MM.1S (cell line): ENCODE data around the gene INPP5J.
"Not testable (repeated sequence)": the region's sequence is repeated elsewhere in the genome, so short reads cannot be mapped to it uniquely, and the experiment has no call there.

Source experiments
- DNase-seq: peaks from one replicate; pipeline ENCODE4 v3.0.0-alpha.2; 2015
- H2AFZ ChIP-seq: fragments of 300-600 bp; sonication (generic); 2 replicates; pipeline ENCODE4 v1.6.0; 2016; ENCODE audit warnings: antibody characterized with exemption, low read length
- H3F3A ChIP-seq: fragments of 300-600 bp; sonication (generic); 2 replicates; pipeline ENCODE4 v1.6.1; 2016; ENCODE audit warnings: mild to moderate bottlenecking, antibody characterized with exemption, low read length, moderate library complexity, mixed read lengths; ENCODE audit not compliant: insufficient read depth
- H3K27ac ChIP-seq: fragments of 300-600 bp; sonication (generic); 2 replicates; pipeline ENCODE4 v1.5.1; 2016; ENCODE audit warnings: mild to moderate bottlenecking, low read length
- H3K27me3 ChIP-seq: fragments of 300-600 bp; sonication (generic); replicated peaks from 2 replicates; pipeline ENCODE4 v1.6.0; 2016; ENCODE audit warnings: low read length; ENCODE audit not compliant: insufficient read depth
- H3K36me3 ChIP-seq: fragments of 300-600 bp; sonication (generic); replicated peaks from 2 replicates; pipeline ENCODE4 v1.6.1; 2016; ENCODE audit warnings: mild to moderate bottlenecking, low read length, mixed read lengths; ENCODE audit not compliant: insufficient read depth
- H3K4me1 ChIP-seq: fragments of 300-600 bp; sonication (generic); 2 replicates; pipeline ENCODE4 v1.6.1; 2016; ENCODE audit warnings: low read length, mixed read lengths
- H3K4me2 ChIP-seq: fragments of 300-600 bp; sonication (generic); 2 replicates; pipeline ENCODE4 v1.6.0; 2016; ENCODE audit warnings: low read depth, low read length
- H3K4me3 ChIP-seq: fragments of 300-600 bp; sonication (generic); 2 replicates; pipeline ENCODE4 v1.5.1; 2016; ENCODE audit warnings: low read length, mixed read lengths
- H3K79me2 ChIP-seq: fragments of 300-600 bp; sonication (generic); 2 replicates; pipeline ENCODE4 v1.6.1; 2016; ENCODE audit warnings: mixed run types, low read length, mixed read lengths
- H3K9ac ChIP-seq: fragments of 300-600 bp; sonication (generic); 2 replicates; pipeline ENCODE4 v1.6.1; 2016; ENCODE audit warnings: low read length, mixed read lengths
- H3K9me2 ChIP-seq: fragments of 300-600 bp; sonication (generic); replicated peaks from 2 replicates; pipeline ENCODE4 v1.6.1; 2016; ENCODE audit warnings: mild to moderate bottlenecking, low read length, mixed read lengths; ENCODE audit not compliant: insufficient read depth
- H3K9me3 ChIP-seq: fragments of 300-600 bp; sonication (generic); replicated peaks from 2 replicates; pipeline ENCODE4 v1.6.1; 2016; ENCODE audit warnings: mild to moderate bottlenecking, low read length, mixed read lengths; ENCODE audit not compliant: insufficient read depth
- H4K20me1 ChIP-seq: fragments of 300-600 bp; sonication (generic); 2 replicates; pipeline ENCODE4 v1.6.1; 2016; ENCODE audit warnings: mild to moderate bottlenecking, low read length, moderate library complexity, mixed read lengths; ENCODE audit not compliant: insufficient read depth
- EZH2 ChIP-seq: fragments of 300-600 bp; sonication (generic); optimal IDR thresholded peaks from 2 replicates; pipeline ENCODE3; 2017; ENCODE audit warnings: low read depth, mild to moderate bottlenecking, antibody characterized with exemption, low read length, mixed read lengths
- EZH2phosphoT487 ChIP-seq: fragments of 300-600 bp; sonication (generic); IDR thresholded peaks from 2 replicates; pipeline ENCODE4 v1.6.1; 2018; ENCODE audit warnings: antibody characterized with exemption, low read length
- TF ChIP-seq, protein P1 (sequence below): fragments of 300-600 bp; sonication (generic); IDR thresholded peaks from 2 replicates; pipeline ENCODE4 v1.5.1; 2016; ENCODE audit warnings: antibody characterized with exemption, low read length, mixed read lengths

Gene INPP5J

GRCh38 chr22:31077681-31078080, 45.1 kb upstream of the INPP5J start:
- H3K4me1 ChIP-seq = peaks cover 10% of the 10 kb centered on the region
- no peaks in the 10 kb centered on the region for H3K9me3 ChIP-seq
- no peak overlapping the region for H2AFZ ChIP-seq
- H3K27ac ChIP-seq = no peak overlapping the region
- H3K4me2 ChIP-seq = no peak overlapping the region
- no peaks in the 10 kb centered on the region for H3K36me3 ChIP-seq
- H3K9ac ChIP-seq = no peak overlapping the region
- TF ChIP-seq EZH2phosphoT487 (no peak), EZH2 (no peak)
- TF ChIP-seq, protein P1, sequence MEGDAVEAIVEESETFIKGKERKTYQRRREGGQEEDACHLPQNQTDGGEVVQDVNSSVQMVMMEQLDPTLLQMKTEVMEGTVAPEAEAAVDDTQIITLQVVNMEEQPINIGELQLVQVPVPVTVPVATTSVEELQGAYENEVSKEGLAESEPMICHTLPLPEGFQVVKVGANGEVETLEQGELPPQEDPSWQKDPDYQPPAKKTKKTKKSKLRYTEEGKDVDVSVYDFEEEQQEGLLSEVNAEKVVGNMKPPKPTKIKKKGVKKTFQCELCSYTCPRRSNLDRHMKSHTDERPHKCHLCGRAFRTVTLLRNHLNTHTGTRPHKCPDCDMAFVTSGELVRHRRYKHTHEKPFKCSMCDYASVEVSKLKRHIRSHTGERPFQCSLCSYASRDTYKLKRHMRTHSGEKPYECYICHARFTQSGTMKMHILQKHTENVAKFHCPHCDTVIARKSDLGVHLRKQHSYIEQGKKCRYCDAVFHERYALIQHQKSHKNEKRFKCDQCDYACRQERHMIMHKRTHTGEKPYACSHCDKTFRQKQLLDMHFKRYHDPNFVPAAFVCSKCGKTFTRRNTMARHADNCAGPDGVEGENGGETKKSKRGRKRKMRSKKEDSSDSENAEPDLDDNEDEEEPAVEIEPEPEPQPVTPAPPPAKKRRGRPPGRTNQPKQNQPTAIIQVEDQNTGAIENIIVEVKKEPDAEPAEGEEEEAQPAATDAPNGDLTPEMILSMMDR = no peak
- H3K9me2 ChIP-seq = no peaks in the 10 kb centered on the region
- no peak for DNase-seq
- peaks cover 14% of the 10 kb centered on the region for H3K79me2 ChIP-seq
- H3F3A ChIP-seq = peaks cover 8% of the 10 kb centered on the region; the same call in 1 of the 2 replicates
- H3K27me3 ChIP-seq = no peaks in the 10 kb centered on the region
- H3K4me3 ChIP-seq = no peak overlapping the region
- H4K20me1 ChIP-seq = no peaks in the 10 kb centered on the region

- DNase-seq, H3K9me3 ChIP-seq, H3F3A ChIP-seq, H3K4me2 ChIP-seq, H3K4me3 ChIP-seq, H4K20me1 ChIP-seq, H3K9me2 ChIP-seq, H3K36me3 ChIP-seq, H2AFZ ChIP-seq, H3K27me3 ChIP-seq, H3K27ac ChIP-seq, H3K9ac ChIP-seq: not testable (repeated sequence)
- Histone ChIP-seq H3K79me2 (peaks cover 20% of the 10 kb centered on the region), H3K4me1 (peaks cover 17% of the 10 kb centered on the region)
Measured at GRCh38 chr22:31078389-31078788, 44.4 kb upstream of the INPP5J start.

DNA sequence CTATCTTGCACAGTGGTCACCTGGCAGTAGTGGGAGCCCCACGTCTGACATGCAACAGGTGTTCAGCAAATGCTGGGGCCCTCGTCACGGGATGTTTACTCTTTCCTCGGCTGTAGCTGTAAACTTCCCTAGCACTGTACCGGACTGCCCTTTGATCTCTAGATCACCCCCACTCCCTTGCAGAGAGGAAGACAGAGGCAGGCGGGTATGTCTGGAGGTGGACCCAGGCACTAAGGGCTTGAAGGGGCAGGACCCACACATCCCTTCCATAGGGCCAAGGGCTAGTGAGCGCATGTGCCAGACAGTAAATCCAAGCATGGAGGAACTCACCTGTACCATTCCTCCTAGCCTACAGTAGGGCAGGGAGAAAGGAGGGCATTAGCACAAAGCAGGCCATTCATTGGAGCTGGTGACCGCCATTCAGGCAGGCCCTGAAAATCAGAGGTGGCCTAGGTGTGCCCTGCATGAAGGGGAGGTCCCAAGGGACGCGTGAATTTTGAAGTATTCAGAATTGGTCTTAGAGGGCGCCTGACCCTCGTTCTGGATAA, 43.6 kb upstream of the INPP5J start:
- H3K9me2 ChIP-seq = no peaks in the 10 kb centered on the region
- no peaks in the 10 kb centered on the region for H4K20me1 ChIP-seq
- peaks cover 25% of the 10 kb centered on the region for H3K4me1 ChIP-seq
- H3F3A ChIP-seq = peaks cover 14% of the 10 kb centered on the region; the same call in 1 of the 2 replicates
- no peaks in the 10 kb centered on the region for H3K9me3 ChIP-seq
- H3K4me2 ChIP-seq = no peak overlapping the region
- H3K79me2 ChIP-seq = peaks cover 25% of the 10 kb centered on the region
- H3K9ac ChIP-seq = no peak overlapping the region
- no peaks in the 10 kb centered on the region for H3K36me3 ChIP-seq
- H2AFZ ChIP-seq = no peak overlapping the region
- no peak overlapping the region for H3K4me3 ChIP-seq
- DNase-seq = no peak
- H3K27ac ChIP-seq = no peak overlapping the region
- no peaks in the 10 kb centered on the region for H3K27me3 ChIP-seq
- TF ChIP-seq EZH2 (no peak), EZH2phosphoT487 (no peak)
- TF ChIP-seq, protein P1 = no peak

GRCh38 chr22:31080164-31080847, 42.5 kb upstream of the INPP5J start:
- TF ChIP-seq, protein P1 = no peak
- TF ChIP-seq EZH2 (no peak), EZH2phosphoT487 (no peak)
- Histone ChIP-seq H4K20me1 (no peaks in the 10 kb centered on the region), H3K79me2 (peaks cover 28% of the 10 kb centered on the region), H3K27me3 (no peaks in the 10 kb centered on the region), H3K9me3 (no peaks in the 10 kb centered on the region), H3K9me2 (no peaks in the 10 kb centered on the region), H3K4me1 (peaks cover 27% of the 10 kb centered on the region), H3K4me3 (peak overlapping the region; percentile 81), H3F3A (peaks cover 20% of the 10 kb centered on the region; the same call in 1 of the 2 replicates), H3K36me3 (no peaks in the 10 kb centered on the region), H3K4me2 (peak overlapping the region; percentile 92), H2AFZ (peak overlapping the region; percentile 61), H3K27ac (peak overlapping the region; percentile 7; the same call in 1 of the 2 replicates), H3K9ac (peak overlapping the region; percentile 57; the same call in 1 of the 2 replicates)
- DNase-seq = no peak
